ENCODE measurements around the gene POU6F2.

Gene POU6F2

DNA sequence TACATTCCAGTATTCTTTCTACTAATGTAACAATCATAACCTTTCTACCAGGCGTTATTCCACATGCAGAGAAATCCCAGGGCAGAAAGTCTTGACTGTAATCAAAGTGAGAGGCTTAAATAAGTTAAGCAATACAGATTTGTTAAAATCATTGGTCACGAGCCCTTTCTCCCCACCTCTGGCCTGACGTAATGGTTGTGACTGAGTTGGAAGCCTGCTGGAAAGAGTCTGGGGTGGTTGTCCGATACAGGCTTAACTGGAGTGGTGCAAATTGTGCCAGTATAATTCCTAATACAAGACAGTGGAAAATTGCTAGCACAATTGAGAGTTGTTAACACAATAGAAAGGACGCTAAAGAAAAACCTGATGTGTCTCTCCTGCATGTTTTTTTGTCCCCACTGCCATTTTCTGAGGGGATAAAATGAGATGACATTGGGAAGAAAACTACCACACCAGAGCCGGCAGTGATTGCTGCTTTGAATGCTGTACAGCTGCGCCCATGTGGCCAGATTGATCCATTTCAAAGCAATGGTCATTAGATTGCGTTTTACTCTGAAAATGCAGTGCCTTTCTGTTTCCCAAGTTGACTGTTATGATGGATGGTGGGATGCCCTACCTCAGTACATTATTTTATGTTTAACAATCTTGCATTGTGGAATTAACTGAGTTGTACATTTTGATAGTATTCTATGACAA is 190.8 kb downstream of the POU6F2 start:
- TF ChIP-seq EZH2phosphoT487 (IDR thresholded peaks at IDR 0.05; ENCODE audit: borderline replicate concordance, low read length), result no peak
- no peak for TF ChIP-seq CTCF (IDR thresholded peaks at IDR 0.05; ENCODE audit: low read depth, low read length, poor library complexity, severe bottlenecking)
- Histone ChIP-seq H3K9me3 (ENCODE audit: control insufficient read depth, insufficient read depth, low read length) (no peaks in the 10 kb centered on the region), H3K4me1 (ENCODE audit: control insufficient read depth, low read length) (no peaks in the 10 kb centered on the region)

GRCh38 chr7:39172137-39172536 is 194.4 kb downstream of the POU6F2 start:
- no peak overlapping the region for H3K27ac ChIP-seq (ENCODE audit: low read depth, low read length)
- no peaks in the 10 kb centered on the region for H3K36me3 ChIP-seq (ENCODE audit: control insufficient read depth, low read length)
- no peaks in the 10 kb centered on the region for H3F3A ChIP-seq (ENCODE audit: control insufficient read depth, insufficient read depth)
- TF ChIP-seq CTCF (IDR thresholded peaks at IDR 0.05; ENCODE audit: low read depth, low read length, poor library complexity, severe bottlenecking), result no peak
- no peak for TF ChIP-seq EZH2phosphoT487 (IDR thresholded peaks at IDR 0.05; ENCODE audit: borderline replicate concordance, low read length)
- no peaks in the 10 kb centered on the region for H3K9me3 ChIP-seq (ENCODE audit: control insufficient read depth, insufficient read depth, low read length)
- no peaks in the 10 kb centered on the region for H3K79me2 ChIP-seq (ENCODE audit: control insufficient read depth, low read length)
- no peaks in the 10 kb centered on the region for H3K9me2 ChIP-seq (replicated peaks; ENCODE audit: control insufficient read depth, low read length)
- H3K4me3 ChIP-seq (ENCODE audit: low read length), result no peak overlapping the region
- no peak overlapping the region for H3K4me2 ChIP-seq (ENCODE audit: low read length)
- H4K20me1 ChIP-seq (ENCODE audit: control insufficient read depth, insufficient read depth, low read depth, low read length), result no peaks in the 10 kb centered on the region
- no peaks in the 10 kb centered on the region for H3K4me1 ChIP-seq (ENCODE audit: control insufficient read depth, low read length)
- H3K27me3 ChIP-seq (ENCODE audit: control insufficient read depth, low read length), result 0 out of 2 replicates have a peak, but pooled peaks cover 4% of the 10 kb centered on the region

More for the DNA sequence above, 190.8 kb downstream of the POU6F2 start:
- no peaks in the 10 kb centered on the region for H3K36me3 ChIP-seq (ENCODE audit: control insufficient read depth, low read length)
- H3K27me3 ChIP-seq (ENCODE audit: control insufficient read depth, low read length), result 0 out of 2 replicates have a peak, but pooled peaks cover 4% of the 10 kb centered on the region
- H4K20me1 ChIP-seq (ENCODE audit: control insufficient read depth, insufficient read depth, low read depth, low read length), result no peaks in the 10 kb centered on the region
- H3K4me3 ChIP-seq (ENCODE audit: low read length), result no peak overlapping the region
- H3F3A ChIP-seq (ENCODE audit: control insufficient read depth, insufficient read depth), result no peaks in the 10 kb centered on the region
- H3K4me2 ChIP-seq (ENCODE audit: low read length), result no peak overlapping the region
- H3K9me2 ChIP-seq (replicated peaks; ENCODE audit: control insufficient read depth, low read length), result no peaks in the 10 kb centered on the region
- no peak overlapping the region for H3K27ac ChIP-seq (ENCODE audit: low read depth, low read length)
- H3K79me2 ChIP-seq (ENCODE audit: control insufficient read depth, low read length), result no peaks in the 10 kb centered on the region

- Histone ChIP-seq H3K4me3 (ENCODE audit: low read length) (no peak overlapping the region), H3K9me2 (replicated peaks; ENCODE audit: control insufficient read depth, low read length) (no peaks in the 10 kb centered on the region), H3K27ac (ENCODE audit: low read depth, low read length) (no peak overlapping the region), H3K4me1 (ENCODE audit: control insufficient read depth, low read length) (no peaks in the 10 kb centered on the region), H3F3A (ENCODE audit: control insufficient read depth, insufficient read depth) (no peaks in the 10 kb centered on the region), H4K20me1 (ENCODE audit: control insufficient read depth, insufficient read depth, low read depth, low read length) (no peaks in the 10 kb centered on the region), H3K79me2 (ENCODE audit: control insufficient read depth, low read length) (no peaks in the 10 kb centered on the region), H3K9me3 (ENCODE audit: control insufficient read depth, insufficient read depth, low read length) (no peaks in the 10 kb centered on the region), H3K36me3 (ENCODE audit: control insufficient read depth, low read length) (no peaks in the 10 kb centered on the region), H3K27me3 (ENCODE audit: control insufficient read depth, low read length) (no peaks in the 10 kb centered on the region), H3K4me2 (ENCODE audit: low read length) (no peak overlapping the region)
- TF ChIP-seq EZH2phosphoT487 (IDR thresholded peaks at IDR 0.05; ENCODE audit: borderline replicate concordance, low read length), result no peak
- no peak for TF ChIP-seq CTCF (IDR thresholded peaks at IDR 0.05; ENCODE audit: low read depth, low read length, poor library complexity, severe bottlenecking)
Measured at GRCh38 chr7:39181398-39181797, 203.7 kb downstream of the POU6F2 start.

Data from DOHH2 (cell line).